Hematopoietic multipotent progenitor cell (in vitro differentiated cells): ENCODE data around the gene PRKD3. TPM values are rescaled to one million over a fixed set of nuclear protein-coding genes. Genes with fewer than 3 reads are reported as not detected.
A peak's percentile ranks its signal among the peaks of the same experiment; 100 is the strongest.
"Not testable (repeated sequence)": the region's sequence is repeated elsewhere in the genome, so short reads cannot be mapped to it uniquely, and the experiment has no call there.

Experiments
- DNase-seq, 3 donors: peaks; one replicate each; pipeline ENCODE4 v3.0.0-alpha.2; 2011 to 2015; ENCODE audit warnings: low read depth in 2 of 3, low spot score in 2 of 3
- total RNA-seq: library from RNA; depleted of rRNA; stranded (reverse); fragments of >200 nt; gene quantifications from one replicate; pipeline ENCODE4 v1.2.3, GENCODE V29; 2012

Gene PRKD3
- total RNA-seq, 1 donor, result 27.5 TPM

- no peak for DNase-seq
Observed at GRCh38 chr2:37317746-37318145, 6.9 kb downstream of the PRKD3 start.

GRCh38 chr2:37316181-37316580 is 8.5 kb downstream of the PRKD3 start:
- no peak for DNase-seq

- DNase-seq, result no peak
Observed at GRCh38 chr2:37315364-37315763, 9.3 kb downstream of the PRKD3 start.

- DNase-seq, result no peak
Observed at GRCh38 chr2:37307500-37307899, 17.1 kb downstream of the PRKD3 start.

GRCh38 chr2:37306024-37306423 is 18.6 kb downstream of the PRKD3 start:
- no peak for DNase-seq

- DNase-seq, result no peak
Observed at GRCh38 chr2:37302701-37303252, 21.9 kb downstream of the PRKD3 start.

GRCh38 chr2:37301408-37301807 is 23.2 kb downstream of the PRKD3 start:
- no peak for DNase-seq

GRCh38 chr2:37300578-37300977 is 24.1 kb downstream of the PRKD3 start:
- DNase-seq, result no peak

GRCh38 chr2:37300146-37300545 is 24.5 kb downstream of the PRKD3 start:
- no peak for DNase-seq

GRCh38 chr2:37297632-37298031 is 27.0 kb downstream of the PRKD3 start:
- no peak for DNase-seq

- DNase-seq, result no peak
Observed at GRCh38 chr2:37295469-37296073, 29.1 kb downstream of the PRKD3 start.

- not testable (repeated sequence) for DNase-seq
Observed at GRCh38 chr2:37294858-37295257, 29.8 kb downstream of the PRKD3 start.

- DNase-seq, result no peak
Observed at GRCh38 chr2:37291680-37292079, 33.0 kb downstream of the PRKD3 start.

GRCh38 chr2:37287966-37288365 is 36.7 kb downstream of the PRKD3 start:
- peak in 2 of 3 donors; percentile 16 to 51 for DNase-seq

- no peak for DNase-seq
Observed at GRCh38 chr2:37284381-37284780, 40.3 kb downstream of the PRKD3 start.

- no peak for DNase-seq
Observed at GRCh38 chr2:37283207-37283606, 41.4 kb downstream of the PRKD3 start.

GRCh38 chr2:37282746-37283145 is 41.9 kb downstream of the PRKD3 start:
- no peak for DNase-seq

GRCh38 chr2:37281916-37282315 is 42.7 kb downstream of the PRKD3 start:
- DNase-seq, result no peak

- DNase-seq, result no peak
Observed at GRCh38 chr2:37276291-37276690, 48.3 kb downstream of the PRKD3 start.
